ENCODE data around the gene PEX11B. TPM values are rescaled to one million over a fixed set of nuclear protein-coding genes. Genes with fewer than 3 reads are reported as not detected.

The PEX11B gene
- total and polyA plus RNA-seq, 2 donors (not counting 3 experiments of a cell fraction or from before 2014, with no cell fraction given), result 30.5 to 42.5 TPM

- Histone ChIP-seq H4K20me1 (replicated peaks; ENCODE audit: control insufficient read depth, extremely low read depth, insufficient read depth, low read length) (no peaks in the 10 kb centered on the region), H3K9ac (replicated peaks; ENCODE audit: extremely low read depth, insufficient read depth, low read length) (no peak overlapping the region), H3K9me3 (replicated peaks; ENCODE audit: control insufficient read depth, insufficient read depth, low read length) (no peaks in the 10 kb centered on the region), H2AFZ (ENCODE audit: low read depth, low read length) (no peak overlapping the region), H3K79me2 (ENCODE audit: control insufficient read depth, insufficient read depth, low read length) (peaks cover 24% of the 10 kb centered on the region), H3K36me3 (ENCODE audit: control insufficient read depth in 2 of 2, extremely low read depth in 1 of 2, insufficient read depth in 2 of 2, low read length in 2 of 2) (peaks cover 0 to 3% of the 10 kb centered on the region in 2 experiments), H3K4me2 (ENCODE audit: insufficient read depth, low read length) (no peak overlapping the region), H3K27ac (ENCODE audit: insufficient read depth, low read depth, low read length) (no peak overlapping the region), H3K27me3 (ENCODE audit: control insufficient read depth in 2 of 2, insufficient read depth in 2 of 2, low read length in 2 of 2) (no peaks in the 10 kb centered on the region), H3K4me1 (ENCODE audit: control insufficient read depth, extremely low read depth, insufficient read depth, low read length) (no peaks in the 10 kb centered on the region), H3K4me3 (replicated peaks in 1 of 3; ENCODE audit: insufficient read depth in 1 of 3, low read depth in 1 of 3, low read length in 3 of 3) (no peak overlapping the region), H3K9me1 (replicated peaks; ENCODE audit: control insufficient read depth, extremely low read depth, insufficient read depth, low read length) (no peaks in the 10 kb centered on the region)
- TF ChIP-seq CTCF (IDR thresholded peaks at IDR 0.05; ENCODE audit: extremely low read depth in 1 of 2, insufficient read depth in 1 of 2, low read depth in 1 of 2, low read length in 2 of 2) (no peak), EZH2 (IDR thresholded peaks at IDR 0.05; ENCODE audit: borderline replicate concordance, low read depth, low read length, severe bottlenecking) (no peak), GATA2 (IDR thresholded peaks at IDR 0.05; ENCODE audit: insufficient read depth, insufficient read length, low read depth, low read length) (no peak), JUN (IDR thresholded peaks at IDR 0.05; ENCODE audit: borderline replicate concordance, insufficient read depth, insufficient read length, low read depth) (no peak), POLR2A (IDR thresholded peaks at IDR 0.05; ENCODE audit: low read depth, low read length) (no peak), FOS (IDR thresholded peaks at IDR 0.05; ENCODE audit: borderline replicate concordance, insufficient read depth, low read length) (no peak), MYC (IDR thresholded peaks at IDR 0.05; ENCODE audit: low read depth, low read length) (no peak), POLR2AphosphoS5 (IDR thresholded peaks at IDR 0.05; ENCODE audit: insufficient read depth, low read depth, low read length) (no peak), MAX (IDR thresholded peaks at IDR 0.05; ENCODE audit: insufficient read depth, insufficient read length) (no peak)
- CTCF ChIA-PET, result interaction anchor here (0.6 to 1.1 kb wide), 2 partner anchors 14 to 63 kb away, joined by 3 read pairs; partner anchors contain the start of gene LIX1L
- dilution Hi-C loops (cut with MboI; ENCODE audit: extremely low pct_ligation_motif_present, low sequenced_read_pairs), result no loop called here
- POLR2A ChIA-PET, result no interaction called here
- intact Hi-C loops (cut with micrococcal nuclease), result no loop called here
- no TSS peak for BruUV-seq (replicated peaks)
- DNase-seq (ENCODE audit: low read depth, low spot score) (no peak), FAIRE-seq (no peak)
Measured at GRCh38 chr1:145944532-145944931, 26.0 kb upstream of the PEX11B start.

All from endothelial cell of umbilical vein (primary cell).